Heart right ventricle (tissue), 16 donors: ENCODE data around the gene ELMO3. TPM values are rescaled to one million over a fixed set of nuclear protein-coding genes. Genes with fewer than 3 reads are reported as not detected.
A peak's percentile ranks its signal among the peaks of the same experiment; 100 is the strongest.

ENCODE experiments used
- ATAC-seq, 8 donors: fragments of 200-7000 bp; cut with Tn5 transposase; one replicate each; pipeline ENCODE4 v1.9.1; 2020; ENCODE audit warnings: mild to moderate bottlenecking in 8 of 8, moderate library complexity in 8 of 8, moderate number of reproducible peaks in 1 of 8
- DNase-seq, 2 donors: peaks; one replicate each; pipeline ENCODE4 v3.0.0-alpha.2; 2020
- H3K27ac ChIP-seq, 10 donors: fragments of 200-600 bp; sonication (generic) in 2 of 10; one replicate each; pipeline versions ENCODE4 v1.5.0 to v1.8.0; 2020 to 2022; ENCODE audit warnings: mild to moderate bottlenecking in 3 of 10
- H3K27me3 ChIP-seq, 7 donors: fragments of 200-600 bp; one replicate each; pipeline ENCODE4 v1.8.0; 2021 to 2022; ENCODE audit warnings: mild to moderate bottlenecking in 2 of 7
- H3K36me3 ChIP-seq, 9 donors: fragments of 200-600 bp; sonication (generic) in 1 of 9; one replicate each; pipeline versions ENCODE4 v1.5.0 to v1.8.0; 2020 to 2022; ENCODE audit warnings: mild to moderate bottlenecking in 2 of 9
- H3K4me1 ChIP-seq, 9 donors: fragments of 200-600 bp; sonication (generic) in 1 of 9; one replicate each; pipeline versions ENCODE4 v1.5.0 to v1.8.0; 2020 to 2022; ENCODE audit warnings: mild to moderate bottlenecking in 4 of 9
- H3K4me3 ChIP-seq, 10 donors: fragments of 200-600 bp; sonication (generic) in 2 of 10; one replicate each; pipeline versions ENCODE4 v1.5.0 to v1.8.0; 2020 to 2022; ENCODE audit warnings: mild to moderate bottlenecking in 7 of 10, moderate library complexity in 2 of 10
- H3K9me3 ChIP-seq, 11 donors: fragments of 200-600 bp in 10 of 11; sonication (generic) in 2 of 11; one replicate each; pipeline versions ENCODE4 v1.5.0 to v1.8.0; 2013 to 2022; ENCODE audit warnings: mild to moderate bottlenecking in 2 of 11, control low read depth in 1 of 11, moderate library complexity in 1 of 11
- CTCF ChIP-seq, 9 donors: fragments of 200-600 bp; sonication (generic) in 2 of 9; IDR thresholded peaks; one replicate each; pipeline versions ENCODE4 v1.5.0 to v1.8.0; 2021 to 2022; ENCODE audit warnings: antibody characterized with exemption in 9 of 9, mild to moderate bottlenecking in 5 of 9, moderate library complexity in 1 of 9
- WGBS, 2 donors: extraction: QIAGEN DNeasy Blood & Tissue Kit; methylation state at CpG; one replicate each; pipeline ENCODE4 v1.1.7; 2013; ENCODE audit warnings: inconsistent platforms in 1 of 2; 5-methylcytosine and 5-hydroxymethylcytosine counted together
- intact Hi-C, 10 donors: fragments of 100-400 bp; cut with DNase I; formaldehyde crosslinking; loops; one replicate each; pipeline versions ENCODE4 v1.11.1 to v1.14.2; 2022
- polyA plus RNA-seq, 2 donors: library from polyadenylated mRNA; stranded (reverse); fragments of 200-250 nt; gene quantifications; one replicate each; pipeline ENCODE4 v1.2.3, GENCODE V29; 2013
- total RNA-seq, 10 donors: library from RNA; stranded (reverse); fragmentation: NEBNext Ultra II Directional in 3 of 10; extraction: Animal tissue kit (Norgen Biotek cat#: 25700) in 3 of 10; gene quantifications; one replicate each; pipeline versions ENCODE4 v1.2.1 to v1.2.4, GENCODE V29; 2021 to 2023
- donor health status: Arrhythmogenic right ventricular cardiomyopathy.
- donor health status: ischemic (EF 13 %, LVEDD 7.1; RV severe dilation, severe dysfunction).
- donor health status: healthy with polysubstance abuse.
- donor health status: DM: no; HTN: yes; CAD: no.
- donor health status: DM: no; HTN: no; CAD: no.
- donor health status: ischemic (EF 25% LVEDD 6.9; RV normal size, moderate dysfunction).
- donor health status: ischemic (EF 25% LVEDD 5.7; RV mildly dilated, moderate dysfunction).
- donor health status: healthy.
- donor health status: DM: yes; HTN: yes; CAD: no.
- donor health status: Ischemic cardiomyopathy.
- donor health status: ischemic (EF 35%, LVEDD 5.7; RV mildly dilated, moderate dysfunction).
- donor health status: nonischemic (EF 11% LVEDD 7.7; RV severe dilation, severe dysfunction).
- donor health status: DM: yes; HTN: yes; CAD: no.
- donor health status: PGD.
- donor health status: ischemic (EF 29% LVEDD 5.4; RV normal size, mild dysfunction).
- donor health status: nonischemic (EF 23%, LVEDD 6.1; RV moderate dilation, normal function).

Gene ELMO3
- total and polyA plus RNA-seq, 12 donors: 0.19 to 1.9 (median 0.46) TPM

GRCh38 chr16:67212766-67213165, 13.8 kb downstream of the ELMO3 start:
- TF ChIP-seq CTCF (IDR thresholded peaks at IDR 0.05): no peak

GRCh38 chr16:67213197-67214019, 14.5 kb downstream of the ELMO3 start:
- peaks cover 7 to 43% (median 37%) of the 10 kb centered on the region in 9 donors for H3K4me1 ChIP-seq
- no peak overlapping the region for H3K27ac ChIP-seq
- H3K4me3 ChIP-seq: no peak overlapping the region
- no peaks in the 10 kb centered on the region for H3K9me3 ChIP-seq
- H3K36me3 ChIP-seq: peaks cover 0 to 9% (median 0%) of the 10 kb centered on the region in 9 donors
- 67 to 75% methylated on average over 8 of the region's 8 CpGs for WGBS, 2 donors
- DNase-seq (no peak), ATAC-seq (no peak)
- no peak for TF ChIP-seq CTCF (IDR thresholded peaks at IDR 0.05)
- H3K27me3 ChIP-seq: no peaks in the 10 kb centered on the region
- intact Hi-C loops: no loop called here

More at GRCh38 chr16:67212766-67213165, 13.8 kb downstream of the ELMO3 start:
- Histone ChIP-seq H3K36me3 (peaks cover 0 to 14% (median 0%) of the 10 kb centered on the region in 9 donors), H3K27me3 (no peaks in the 10 kb centered on the region), H3K4me3 (no peak overlapping the region), H3K9me3 (no peaks in the 10 kb centered on the region), H3K27ac (no peak overlapping the region), H3K4me1 (peaks cover 7 to 36% (median 31%) of the 10 kb centered on the region in 9 donors)
- intact Hi-C loops: no loop called here
- no peak for DNase-seq
- no peak for ATAC-seq

- Histone ChIP-seq H3K4me3 (no peak overlapping the region), H3K4me1 (peaks cover 7 to 48% (median 39%) of the 10 kb centered on the region in 9 donors), H3K9me3 (no peaks in the 10 kb centered on the region), H3K27ac (no peak overlapping the region), H3K27me3 (no peaks in the 10 kb centered on the region), H3K36me3 (peaks cover 0 to 16% (median 0%) of the 10 kb centered on the region in 9 donors)
- no peak for ATAC-seq
- 75 to 86% methylated on average over 5 of the region's 5 CpGs for WGBS, 2 donors
- no peak for TF ChIP-seq CTCF (IDR thresholded peaks at IDR 0.05)
- intact Hi-C loops: no loop called here
- no peak for DNase-seq
Measured at GRCh38 chr16:67215706-67216105, 16.8 kb downstream of the ELMO3 start.

DNA sequence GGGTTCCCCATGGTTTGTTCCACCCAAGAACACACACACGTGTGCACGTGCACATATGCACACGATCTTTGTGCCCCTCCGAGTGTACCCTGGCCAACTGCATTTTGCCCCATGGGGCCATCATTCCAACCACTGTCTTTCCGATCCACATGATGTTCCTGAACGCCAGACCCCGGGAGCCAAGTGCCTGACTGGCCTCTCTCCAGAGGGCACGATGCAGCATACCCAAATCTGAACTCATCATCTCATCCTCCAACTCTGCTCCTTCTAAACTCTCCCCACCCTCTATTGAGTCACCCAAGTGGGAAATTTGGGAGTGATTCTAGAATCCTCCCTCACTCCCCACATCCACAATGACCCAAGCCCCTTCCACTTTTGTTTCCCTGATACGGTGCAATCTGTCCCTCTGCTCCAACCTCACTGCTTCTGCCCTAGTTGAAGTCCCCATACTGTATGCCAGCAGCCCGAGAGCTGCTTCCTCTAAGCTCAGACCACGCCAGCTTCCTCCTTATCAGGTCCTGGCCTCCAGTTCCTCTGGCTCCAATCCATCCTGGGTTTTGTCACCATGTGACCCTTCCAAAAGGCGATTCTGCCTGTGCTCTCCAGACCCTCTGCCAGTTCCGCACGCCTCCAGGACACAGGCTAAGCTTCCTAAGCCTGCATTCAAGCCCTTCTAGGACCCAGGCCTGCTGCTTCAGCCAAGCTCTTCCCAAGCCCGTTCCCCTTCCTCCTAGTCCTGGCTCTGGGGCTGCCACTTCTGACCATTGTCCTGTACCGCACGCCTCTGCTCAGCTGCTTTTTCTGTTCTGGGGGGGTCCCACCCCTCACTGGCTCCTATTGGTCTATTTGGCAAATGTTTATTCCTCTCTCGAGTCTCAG, 17.9 kb downstream of the ELMO3 start:
- Histone ChIP-seq H3K4me3 (peak overlapping the region in 2 of 10 donors; percentile 4 to 16), H3K9me3 (no peaks in the 10 kb centered on the region), H3K36me3 (peaks cover 0 to 13% (median 0%) of the 10 kb centered on the region in 9 donors), H3K27ac (peak overlapping the region in 9 of 10 donors; percentile 44 to 83 (median 77)), H3K4me1 (peaks cover 7 to 48% (median 39%) of the 10 kb centered on the region in 9 donors), H3K27me3 (no peaks in the 10 kb centered on the region)
- ATAC-seq: peak; percentile 83 to 94 (median 91)
- peak; percentile 44 to 81 for DNase-seq
- intact Hi-C loops: no loop called here
- WGBS, 2 donors: 35 to 39% methylated on average over 18 of the region's 18 CpGs
- TF ChIP-seq CTCF (IDR thresholded peaks at IDR 0.05): no peak
